OCI-LY7 (cell line): ENCODE results near the gene LRRC46. TPM values are rescaled to one million over a fixed set of nuclear protein-coding genes. Genes with fewer than 3 reads are reported as not detected.

Experiments
- BruUV-seq: library from RNA; stranded (reverse); fragments of 400-500 nt; replicated peaks from 2 replicates; lab custom pipeline; 2021; lab: Mats Ljungman, UMichigan
- CTCF ChIA-PET: fragments of 300-600 bp; sonication (Branson Sonifier 250); formaldehyde crosslinking; loops from one replicate; lab custom pipeline; 2022; ENCODE audit warnings: antibody characterized with exemption; ENCODE audit not compliant: unreplicated experiment; lab: Charles Lee
- POLR2A ChIA-PET: fragments of 300-600 bp; sonication (Branson Sonifier 250); formaldehyde crosslinking; loops from one replicate; lab custom pipeline; 2022; ENCODE audit warnings: antibody characterized with exemption; lab: Charles Lee
- DNase-seq: peaks from one replicate; pipeline ENCODE4 v3.0.0-alpha.2; 2015; ENCODE audit warnings: low spot score
- H2AFZ ChIP-seq: fragments of 200-600 bp; sonication (generic), shearing (Covaris generic); 2 replicates; pipeline ENCODE4 v1.6.1; 2014; ENCODE audit warnings: mild to moderate bottlenecking, antibody characterized with exemption, low read length, moderate library complexity
- H3K27ac ChIP-seq: fragments of 200-600 bp; sonication (generic); 2 replicates; pipeline ENCODE4 v1.5.1; 2014; ENCODE audit warnings: mixed run types, low read depth, mild to moderate bottlenecking, moderate library complexity, low read length, inconsistent platforms; ENCODE audit not compliant: poor library complexity, severe bottlenecking
- H3K36me3 ChIP-seq: fragments of 200-600 bp; sonication (generic); 2 replicates; pipeline ENCODE4 v1.6.1; 2014; ENCODE audit warnings: mild to moderate bottlenecking, antibody characterized with exemption, low read length, moderate library complexity, mixed read lengths; ENCODE audit not compliant: insufficient read depth
- H3K4me1 ChIP-seq: fragments of 200-600 bp; sonication (generic); 2 replicates; pipeline ENCODE4 v1.5.1; 2014; ENCODE audit warnings: mild to moderate bottlenecking, low read length; ENCODE audit not compliant: insufficient read depth, poor library complexity, severe bottlenecking
- H3K4me2 ChIP-seq: fragments of 200-600 bp; sonication (generic); 2 replicates; pipeline ENCODE4 v1.6.1; 2014; ENCODE audit warnings: mild to moderate bottlenecking, low read length
- H3K4me3 ChIP-seq: fragments of 200-600 bp; sonication (generic); 2 replicates; pipeline ENCODE4 v1.5.1; 2014; ENCODE audit warnings: mild to moderate bottlenecking, low read depth, low read length; ENCODE audit not compliant: poor library complexity, severe bottlenecking
- H3K79me2 ChIP-seq: fragments of 200-600 bp; sonication (generic); 2 replicates; pipeline ENCODE4 v1.6.1; 2016; ENCODE audit warnings: low read depth, mild to moderate bottlenecking, low read length, moderate library complexity, mixed read lengths; ENCODE audit not compliant: insufficient read depth
- H3K9me2 ChIP-seq: fragments of 200-600 bp; sonication (generic); 2 replicates; pipeline ENCODE4 v1.6.1; 2016; ENCODE audit warnings: mild to moderate bottlenecking, low read length, mixed read lengths; ENCODE audit not compliant: insufficient read depth
- H3K9me3 ChIP-seq: fragments of 200-600 bp; sonication (generic); 2 replicates; pipeline ENCODE4 v1.6.1; 2014; ENCODE audit warnings: mild to moderate bottlenecking, mixed run types, low read length, mixed read lengths
- H4K20me1 ChIP-seq: fragments of 200-600 bp; sonication (generic); 2 replicates; pipeline ENCODE4 v1.6.1; 2014; ENCODE audit warnings: mild to moderate bottlenecking, antibody characterized with exemption, low read length, moderate library complexity, mixed read lengths; ENCODE audit not compliant: insufficient read depth
- EZH2phosphoT487 ChIP-seq: fragments of 200-600 bp; sonication (generic); IDR thresholded peaks from 2 replicates; pipeline ENCODE4 v1.6.1; 2018; ENCODE audit warnings: low read depth, borderline replicate concordance, mild to moderate bottlenecking, mixed run types, antibody characterized with exemption, low read length, moderate library complexity, mixed read lengths
- intact Hi-C: fragments of 100-400 bp; cut with micrococcal nuclease; formaldehyde crosslinking; loops from one replicate; pipeline ENCODE4 v1.10.0; 2022; ENCODE audit not compliant: unreplicated experiment
- total RNA-seq, 2 experiments: library from RNA; depleted of rRNA in 1 of 2; stranded (reverse); fragments of >200 nt in 1 of 2; shearing (Covaris generic) in 1 of 2; gene quantifications; 2 replicates each; pipeline ENCODE4 v1.2.3, GENCODE V29; 2014 to 2022
- TF ChIP-seq, protein P1 (sequence below): fragments of 200-600 bp; sonication (generic); conservative IDR thresholded peaks from 2 replicates; pipeline ENCODE4 v1.5.1; 2014; ENCODE audit warnings: mild to moderate bottlenecking, antibody characterized with exemption, low read length, moderate library complexity, mixed read lengths

LRRC46 gene
- total RNA-seq, 2 experiments from 2014 or later, result 0.85 to 1.2 TPM

- Histone ChIP-seq H3K36me3 (no peaks in the 10 kb centered on the region), H3K79me2 (no peaks in the 10 kb centered on the region), H3K4me2 (no peak overlapping the region), H3K9me3 (no peaks in the 10 kb centered on the region), H3K4me3 (no peak overlapping the region), H3K9me2 (no peaks in the 10 kb centered on the region), H3K4me1 (no peaks in the 10 kb centered on the region), H3K27ac (no peak overlapping the region), H4K20me1 (no peaks in the 10 kb centered on the region), H2AFZ (no peak overlapping the region)
- BruUV-seq, result no TSS peak
- POLR2A ChIA-PET, result no interaction called here
- CTCF ChIA-PET, result no interaction called here
- intact Hi-C loops, result no loop called here
- DNase-seq, result no peak
- TF ChIP-seq, protein P1, sequence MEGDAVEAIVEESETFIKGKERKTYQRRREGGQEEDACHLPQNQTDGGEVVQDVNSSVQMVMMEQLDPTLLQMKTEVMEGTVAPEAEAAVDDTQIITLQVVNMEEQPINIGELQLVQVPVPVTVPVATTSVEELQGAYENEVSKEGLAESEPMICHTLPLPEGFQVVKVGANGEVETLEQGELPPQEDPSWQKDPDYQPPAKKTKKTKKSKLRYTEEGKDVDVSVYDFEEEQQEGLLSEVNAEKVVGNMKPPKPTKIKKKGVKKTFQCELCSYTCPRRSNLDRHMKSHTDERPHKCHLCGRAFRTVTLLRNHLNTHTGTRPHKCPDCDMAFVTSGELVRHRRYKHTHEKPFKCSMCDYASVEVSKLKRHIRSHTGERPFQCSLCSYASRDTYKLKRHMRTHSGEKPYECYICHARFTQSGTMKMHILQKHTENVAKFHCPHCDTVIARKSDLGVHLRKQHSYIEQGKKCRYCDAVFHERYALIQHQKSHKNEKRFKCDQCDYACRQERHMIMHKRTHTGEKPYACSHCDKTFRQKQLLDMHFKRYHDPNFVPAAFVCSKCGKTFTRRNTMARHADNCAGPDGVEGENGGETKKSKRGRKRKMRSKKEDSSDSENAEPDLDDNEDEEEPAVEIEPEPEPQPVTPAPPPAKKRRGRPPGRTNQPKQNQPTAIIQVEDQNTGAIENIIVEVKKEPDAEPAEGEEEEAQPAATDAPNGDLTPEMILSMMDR, result no peak
- no peak for TF ChIP-seq EZH2phosphoT487
These were observed 38.5 kb upstream of the LRRC46 start for GRCh38 chr17:47792979-47793378.

DNA sequence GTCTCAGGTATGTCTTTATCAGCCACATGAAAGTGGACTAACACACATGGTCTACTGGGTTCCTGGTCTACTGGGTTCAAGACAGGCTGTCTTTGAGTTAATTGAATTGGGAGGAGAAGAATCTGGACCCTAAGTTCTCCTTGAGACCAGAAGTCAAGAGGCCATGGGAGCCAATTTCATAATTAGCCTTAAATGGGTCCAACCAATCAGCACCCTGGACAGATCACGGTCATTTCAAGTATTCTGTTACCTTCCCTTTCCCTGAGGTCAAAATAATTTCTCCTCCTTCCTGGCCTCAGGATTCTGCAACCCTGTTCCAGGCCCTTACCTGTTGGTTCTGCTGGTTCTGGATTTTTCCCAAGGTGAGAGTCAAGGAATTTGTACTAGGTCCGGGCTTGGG, 33.7 kb upstream of the LRRC46 start:
- Histone ChIP-seq H2AFZ (no peak overlapping the region), H3K27ac (no peak overlapping the region), H3K79me2 (no peaks in the 10 kb centered on the region), H4K20me1 (no peaks in the 10 kb centered on the region), H3K4me2 (no peak overlapping the region), H3K9me2 (no peaks in the 10 kb centered on the region), H3K4me1 (no peaks in the 10 kb centered on the region), H3K4me3 (no peak overlapping the region), H3K36me3 (no peaks in the 10 kb centered on the region), H3K9me3 (no peaks in the 10 kb centered on the region)
- ChIA-PET CTCF (no interaction called here), POLR2A (no interaction called here)
- peak; percentile 6 for DNase-seq
- BruUV-seq, result no TSS peak
- intact Hi-C loops, result no loop called here
- TF ChIP-seq EZH2phosphoT487, result no peak
- TF ChIP-seq, protein P1, result no peak

GRCh38 chr17:47800686-47801085, 30.8 kb upstream of the LRRC46 start:
- H3K36me3 ChIP-seq, result no peaks in the 10 kb centered on the region
- H4K20me1 ChIP-seq, result no peaks in the 10 kb centered on the region
- H3K4me1 ChIP-seq, result no peaks in the 10 kb centered on the region
- POLR2A ChIA-PET, result no interaction called here
- BruUV-seq, result no TSS peak
- intact Hi-C loops, result no loop called here
- CTCF ChIA-PET, result no interaction called here
- H3K27ac ChIP-seq, result no peak overlapping the region
- no peaks in the 10 kb centered on the region for H3K79me2 ChIP-seq
- no peak overlapping the region for H2AFZ ChIP-seq
- no peak for DNase-seq
- no peaks in the 10 kb centered on the region for H3K9me2 ChIP-seq
- H3K4me3 ChIP-seq, result no peak overlapping the region
- no peak overlapping the region for H3K4me2 ChIP-seq
- no peaks in the 10 kb centered on the region for H3K9me3 ChIP-seq
- TF ChIP-seq EZH2phosphoT487, result no peak
- TF ChIP-seq, protein P1, result no peak
